Mesenteric fat pad (tissue), 1 donor: ENCODE results near the gene FAM234B. TPM values are rescaled to one million over a fixed set of nuclear protein-coding genes. Genes with fewer than 3 reads are reported as not detected.

Experiments used
- DNase-seq: peaks from one replicate; pipeline ENCODE4 v3.0.0-alpha.2; 2020; ENCODE audit warnings: low spot score
- total RNA-seq: library from RNA; stranded (reverse); fragmentation: NEBNext Ultra II Directional; extraction: Animal tissue kit (Norgen Biotek cat#: 25700); gene quantifications from one replicate; pipeline ENCODE4 v1.2.1, GENCODE V29; 2021
- donor health status: DM: yes; HTN: yes; CAD: no.

Gene FAM234B
- total RNA-seq, 1 donor from 2014 or later: 8.0 TPM

DNA sequence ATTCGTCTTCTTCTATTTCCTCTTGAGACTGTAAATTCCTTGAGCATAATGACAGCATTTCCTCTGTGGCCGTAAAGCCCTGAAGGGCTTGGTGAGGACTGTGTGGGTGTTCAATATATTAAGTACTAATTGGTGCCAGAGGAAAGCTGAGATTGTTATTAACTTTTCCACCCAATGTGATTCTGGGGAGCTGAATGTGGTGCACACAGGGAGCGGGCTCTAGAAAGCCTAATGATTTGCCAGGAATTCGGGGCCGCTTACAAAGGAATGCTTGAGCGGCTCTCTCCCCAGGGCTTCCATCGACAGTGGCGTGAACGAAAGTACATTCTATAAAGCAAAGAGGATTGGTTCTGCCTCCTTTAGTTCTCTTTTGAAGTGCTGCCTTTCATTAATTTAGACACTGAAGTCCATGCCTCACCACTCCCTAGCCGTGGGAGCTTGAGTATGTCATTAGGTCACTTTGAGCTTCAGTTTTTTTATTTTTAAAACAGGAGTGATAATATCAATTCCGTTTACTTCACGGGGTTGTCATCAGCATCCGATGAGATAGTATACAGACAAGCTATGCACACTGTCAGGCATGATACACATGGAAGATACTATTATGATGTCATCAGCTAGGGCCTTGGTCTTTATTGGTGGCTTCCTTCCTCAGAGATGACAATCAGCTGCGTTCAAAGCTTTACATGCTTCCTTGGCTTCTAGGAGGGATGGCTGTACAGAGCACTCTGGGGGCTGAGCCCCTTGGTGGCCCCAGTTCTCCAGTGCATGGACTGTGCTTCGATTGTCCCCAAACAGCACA is 70.3 kb downstream of the FAM234B start:
- DNase-seq: no peak

DNA sequence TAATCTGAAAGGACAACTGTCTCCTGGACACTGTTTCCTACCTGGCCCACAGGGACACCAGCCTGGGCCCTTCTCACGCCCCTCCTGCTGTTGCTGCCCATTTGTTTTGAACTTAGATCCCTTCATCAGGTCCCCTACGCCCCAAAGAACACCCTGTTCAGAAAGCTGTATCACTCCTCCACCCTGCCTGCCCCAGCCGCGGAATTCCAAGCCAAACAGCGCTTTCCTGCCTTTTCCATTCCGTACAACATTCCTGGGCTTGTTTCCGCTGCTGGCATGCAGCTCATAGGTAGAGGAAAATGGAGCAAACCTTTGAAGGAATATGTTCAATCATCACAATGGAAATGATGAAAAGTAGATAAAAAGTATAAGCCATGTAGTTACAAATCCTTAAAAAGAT is 72.1 kb downstream of the FAM234B start:
- no peak for DNase-seq

DNA sequence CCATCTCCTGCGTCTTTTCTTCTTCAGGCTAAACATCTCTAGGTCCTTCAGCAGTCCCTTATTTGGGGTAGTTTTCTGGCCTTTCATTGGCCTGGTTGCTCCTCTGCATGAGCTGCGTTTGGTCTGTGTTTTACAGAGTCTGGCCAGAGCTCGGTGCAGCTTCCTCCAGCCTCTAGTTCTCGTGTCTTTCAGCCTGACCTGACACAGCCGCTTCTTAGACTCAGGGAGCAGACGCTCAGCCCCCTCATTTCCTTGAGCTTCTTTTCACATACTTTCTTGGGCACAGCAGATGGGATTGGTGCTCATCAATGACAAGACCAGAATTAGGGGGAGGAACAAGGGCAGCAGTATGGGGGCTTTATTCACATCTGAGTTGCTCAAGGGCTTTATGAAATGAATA is 72.8 kb downstream of the FAM234B start:
- no peak for DNase-seq

DNA sequence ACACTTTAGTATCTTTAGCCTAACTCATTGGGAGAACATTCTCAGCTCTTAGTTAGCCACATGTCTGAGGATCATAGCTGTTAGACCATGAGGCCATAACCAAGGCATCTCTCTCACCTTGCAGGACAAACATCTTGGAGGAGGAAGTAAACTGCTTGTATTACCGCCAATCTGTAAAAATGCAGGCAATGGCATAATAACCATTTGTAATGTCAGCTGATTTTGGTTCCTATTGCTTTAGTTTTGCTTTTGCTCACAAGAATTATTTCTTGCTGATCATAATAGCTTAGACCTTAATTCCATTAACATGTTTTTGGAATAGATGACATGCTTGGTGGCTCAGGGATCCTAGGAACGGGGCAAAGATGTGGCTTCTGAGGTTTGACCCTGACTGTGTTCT is 75.6 kb downstream of the FAM234B start:
- DNase-seq: no peak

DNA sequence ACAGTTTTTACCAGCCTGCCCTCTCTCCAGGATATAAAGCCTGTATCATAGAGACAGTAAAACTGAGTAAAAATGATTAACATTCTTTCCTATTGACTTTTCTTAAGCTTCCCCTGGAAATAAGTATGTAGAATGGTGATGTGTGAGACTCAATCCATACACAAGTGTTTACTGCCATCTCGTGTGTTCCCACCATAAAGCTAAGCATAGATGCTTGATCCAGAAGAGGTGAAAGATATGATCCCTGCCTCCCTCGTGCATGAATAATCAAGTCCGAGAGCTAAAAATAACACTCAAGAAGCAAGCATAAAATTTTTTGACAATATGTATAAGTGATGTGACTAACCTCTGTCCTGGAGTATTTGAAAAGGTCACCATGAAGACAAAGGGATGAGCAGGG is 76.2 kb downstream of the FAM234B start:
- DNase-seq: no peak

DNA sequence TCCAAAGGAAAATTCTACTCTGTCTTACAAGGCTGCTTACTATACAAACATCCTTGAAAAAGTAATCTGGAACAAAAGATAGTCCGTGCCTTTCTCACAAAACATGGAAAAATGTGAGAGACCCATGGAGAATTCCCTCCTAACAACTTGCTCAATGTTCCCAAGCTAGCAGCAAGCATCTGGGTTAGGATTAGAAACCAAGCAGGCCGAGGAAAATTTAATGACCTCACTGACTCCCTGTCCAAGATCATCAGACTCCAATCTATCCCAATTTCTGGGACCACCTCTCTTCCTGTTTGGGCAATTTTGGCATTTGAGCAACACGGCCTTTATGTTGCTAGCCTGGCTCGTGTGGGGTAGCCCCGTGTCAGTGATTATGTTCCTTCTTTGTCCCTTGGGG is 77.4 kb downstream of the FAM234B start:
- DNase-seq: no peak

DNA sequence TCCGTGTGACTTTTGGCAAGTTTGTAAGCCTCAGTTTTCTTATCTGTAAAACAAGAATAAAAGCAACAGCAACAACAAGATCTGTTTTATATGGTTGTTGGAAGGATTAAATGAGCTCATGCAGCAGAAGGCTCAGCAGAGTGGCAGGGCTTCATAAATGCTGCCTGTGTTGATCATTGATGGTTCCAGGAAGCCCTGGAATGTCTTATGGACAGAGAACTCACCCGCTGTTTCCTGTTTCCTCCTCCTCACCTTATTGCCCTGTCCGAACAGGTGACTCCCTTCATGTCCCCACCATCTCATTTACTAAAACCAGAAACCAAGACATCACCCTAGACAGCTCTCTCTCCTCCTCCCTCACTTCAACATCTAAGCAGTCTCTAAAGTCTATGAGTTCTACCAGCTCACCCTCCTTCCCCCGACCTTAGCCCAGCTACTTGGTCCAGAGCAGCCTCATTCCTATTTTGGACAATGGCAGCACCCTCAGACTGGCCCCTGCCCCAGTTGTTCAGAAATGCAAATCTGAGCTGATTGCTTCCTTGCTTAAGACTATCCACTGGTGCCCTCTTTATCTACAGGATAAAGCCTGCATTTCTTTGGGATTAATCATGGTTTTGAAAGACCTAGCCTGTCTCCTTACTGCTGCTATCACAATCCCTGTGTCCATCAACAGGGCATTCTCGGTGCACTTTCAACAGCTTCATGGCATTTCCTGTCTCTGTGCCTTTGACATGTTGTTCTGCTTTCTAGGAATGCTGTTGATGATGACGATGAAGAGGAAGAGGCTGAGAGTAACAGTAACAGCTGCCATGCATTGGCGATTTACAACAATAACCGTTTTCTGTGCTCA is 80.7 kb downstream of the FAM234B start:
- no peak for DNase-seq

DNA sequence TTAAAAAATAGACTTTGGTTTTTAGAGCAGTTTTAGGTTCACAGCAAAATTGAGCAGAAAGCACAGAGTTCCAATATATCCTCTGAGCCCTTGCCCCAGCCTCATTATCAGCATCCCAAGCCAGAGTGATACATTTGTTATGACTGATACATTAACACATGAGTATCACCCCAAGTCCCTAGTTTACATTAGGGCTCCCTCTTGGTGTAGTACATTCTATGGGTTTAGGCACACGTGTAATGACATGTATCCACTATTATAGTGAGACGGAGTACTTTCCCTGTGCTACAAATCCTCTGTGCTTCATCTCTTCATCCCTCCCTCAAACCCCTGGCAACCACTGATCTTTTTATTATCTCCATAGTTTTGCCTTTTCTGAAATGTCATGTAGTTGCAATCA is 81.8 kb downstream of the FAM234B start:
- DNase-seq: no peak

DNA sequence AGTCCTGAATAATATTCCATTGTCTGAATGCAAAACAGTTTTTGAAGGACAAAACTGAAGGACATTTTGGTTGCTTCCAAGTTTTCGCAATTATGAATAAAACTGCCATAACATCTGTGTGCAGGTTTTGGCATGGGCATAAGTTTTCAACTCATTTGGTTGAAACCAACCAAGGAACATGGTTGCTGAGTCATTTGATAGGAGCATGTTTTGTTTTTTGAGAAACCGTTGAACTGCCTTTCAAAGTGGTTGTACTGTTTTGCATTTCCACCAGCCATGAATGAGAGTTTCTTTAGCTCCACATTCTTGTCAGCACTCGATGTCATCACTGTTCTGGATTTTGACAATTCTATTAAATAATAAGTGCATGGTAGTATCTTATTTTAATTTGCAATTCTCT is 82.3 kb downstream of the FAM234B start:
- DNase-seq: no peak

DNA sequence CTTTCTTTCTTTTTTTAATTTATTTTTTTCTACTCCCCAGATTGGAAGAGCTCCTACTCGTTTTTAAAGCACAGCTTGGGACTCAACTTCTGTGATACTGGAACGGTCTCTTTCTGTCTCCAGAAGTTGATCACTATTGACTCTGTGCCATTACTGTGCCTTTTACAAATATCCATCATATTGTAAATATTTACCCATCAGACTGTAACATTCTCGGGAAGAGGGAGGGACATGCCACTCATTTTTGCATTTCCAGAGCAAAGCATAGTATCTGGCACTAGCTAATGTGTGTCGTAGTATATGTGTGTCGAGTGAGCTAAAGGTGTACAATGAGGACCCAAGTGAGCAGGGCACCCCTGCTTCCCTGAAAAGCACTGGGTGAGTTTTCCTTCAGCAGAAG is 83.3 kb downstream of the FAM234B start:
- no peak for DNase-seq

DNA sequence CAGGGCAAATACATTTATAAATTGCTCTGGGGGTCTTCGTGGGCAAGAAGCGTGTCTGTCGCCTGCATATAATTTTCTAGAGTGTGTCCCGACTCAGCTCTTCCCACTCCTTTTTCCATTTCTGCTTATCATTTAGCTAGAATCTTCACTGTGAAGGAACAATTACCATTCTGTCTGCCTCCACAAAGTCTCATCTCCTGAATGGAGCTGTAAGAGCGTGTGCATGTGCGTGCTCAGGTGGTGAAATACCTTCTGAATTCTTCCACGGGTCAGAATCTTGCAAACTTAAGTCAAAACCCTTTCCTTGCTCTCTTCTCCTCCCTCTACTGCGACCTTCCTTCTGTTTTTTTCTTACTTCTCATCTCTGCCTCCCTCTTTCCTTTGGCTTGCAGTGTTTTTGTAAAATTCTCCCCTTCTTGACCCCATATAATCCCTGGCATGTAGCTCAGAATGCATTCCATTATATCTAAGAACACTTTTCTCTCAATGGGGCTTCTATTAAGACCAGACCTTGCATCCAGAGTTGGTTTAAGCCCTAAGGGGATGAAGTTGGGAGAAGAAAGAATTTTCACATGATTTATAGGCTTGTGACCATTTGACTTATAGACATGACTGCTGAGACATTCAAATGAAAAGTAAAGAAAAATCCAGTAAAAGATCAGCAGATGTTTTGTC is 84.2 kb downstream of the FAM234B start:
- no peak for DNase-seq

DNA sequence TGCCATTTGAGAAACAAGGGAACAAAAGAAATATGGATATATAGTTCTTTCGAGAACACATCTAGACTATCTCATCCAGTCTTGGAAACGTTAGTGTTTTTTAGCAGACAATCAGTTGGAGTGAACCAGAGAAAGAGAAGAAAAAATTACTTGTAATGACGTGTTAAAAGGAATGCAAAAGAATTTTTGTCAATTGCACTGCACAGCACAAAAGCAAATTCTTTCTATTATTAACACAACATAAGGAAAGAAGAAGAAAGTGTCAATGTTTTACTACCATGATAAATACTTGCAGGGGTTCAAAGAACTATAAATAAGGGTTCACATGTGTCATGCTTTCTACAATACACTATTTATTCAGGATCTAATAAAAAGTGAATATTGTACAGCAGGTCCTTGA is 86.8 kb downstream of the FAM234B start:
- DNase-seq: no peak

Other genes starting within 250 kb of the FAM234B start
- gene DDX47, start 231.0 kb upstream of the FAM234B start, total RNA-seq: 60.2 TPM
- gene GPRC5A, start 152.8 kb upstream of the FAM234B start, total RNA-seq: 41.5 TPM
- gene GPRC5D, start 92.2 kb upstream of the FAM234B start, total RNA-seq: not detected
- 83.8 TPM for gene HEBP1, start 44.1 kb upstream of the FAM234B start, total RNA-seq
- gene GSG1, start 59.3 kb downstream of the FAM234B start, total RNA-seq: not detected
- gene EMP1, start 152.3 kb downstream of the FAM234B start, total RNA-seq: 1,519 TPM